GM12878 (cell line): Measurements from ENCODE around the gene HS3ST5. TPM values are rescaled to one million over a fixed set of nuclear protein-coding genes. Genes with fewer than 3 reads are reported as not detected.

Experiments used
- ATAC-seq: fragments of 200-7000 bp; cut with Tn5 transposase; 3 replicates; pipeline ENCODE4 v1.9.1; 2020; ENCODE audit warnings: mild to moderate bottlenecking, moderate library complexity
- BruUV-seq: library from RNA; stranded (reverse); fragments of 400-500 nt; replicated peaks from 2 replicates; lab custom pipeline; 2021; lab: Mats Ljungman, UMichigan
- CTCF ChIA-PET: fragments of 300-600 bp; sonication (Branson Sonifier 250); formaldehyde crosslinking; extraction: SDS; loops from one replicate; lab custom pipeline; 2021; ENCODE audit warnings: inconsistent platforms; lab: Yijun Ruan, JAX
- POLR2A ChIA-PET: fragments of 350-600 bp; formaldehyde crosslinking; extraction: SDS; loops from one replicate; lab custom pipeline; 2021; ENCODE audit warnings: inconsistent platforms; lab: Charles Lee
- RAD21 ChIA-PET: fragments of 300-600 bp; sonication (Branson Sonifier 250); formaldehyde crosslinking; loops from one replicate; lab custom pipeline; 2023; ENCODE audit warnings: antibody characterized with exemption; ENCODE audit not compliant: unreplicated experiment; lab: Charles Lee
- SMC1A ChIA-PET: fragments of 300-600 bp; sonication (Branson Sonifier 250); formaldehyde crosslinking; loops from one replicate; lab custom pipeline; 2023; ENCODE audit not compliant: unreplicated experiment, uncharacterized antibody; lab: Charles Lee
- DNase-seq: peaks from one replicate; pipeline ENCODE4 v3.0.0-alpha.2; 2011; ENCODE audit warnings: low read depth, low spot score
- FAIRE-seq: peaks from 3 replicates; lab custom pipeline; 2011; peaks lifted over from hg19 to GRCh38; lab: Jason Lieb, UNC
- H2AFZ ChIP-seq: 2 replicates; pipeline ENCODE4 v1.6.0; 2011; ENCODE audit warnings: low read depth, low read length, control low read depth; ENCODE audit not compliant: control insufficient read depth
- H3K27ac ChIP-seq: 2 replicates; pipeline ENCODE4 v1.5.1; 2011; ENCODE audit warnings: control low read depth; ENCODE audit not compliant: control insufficient read depth, insufficient read depth
- H3K27me3 ChIP-seq, 2 experiments: replicated peaks in 1 of 2; 2 replicates each; pipeline versions ENCODE4 v1.6.0 to v1.6.1; 2011; ENCODE audit warnings: low read length in 1 of 2; ENCODE audit not compliant: control insufficient read depth in 2 of 2, insufficient read depth in 2 of 2
- H3K36me3 ChIP-seq, 2 experiments: 2 replicates each; pipeline ENCODE4 v1.5.1; 2011; ENCODE audit warnings: low read length in 1 of 2; ENCODE audit not compliant: control insufficient read depth in 2 of 2, insufficient read depth in 2 of 2
- H3K4me1 ChIP-seq: 2 replicates; pipeline ENCODE4 v1.6.1; 2011; ENCODE audit warnings: mild to moderate bottlenecking, low read length, moderate library complexity, mixed read lengths; ENCODE audit not compliant: control insufficient read depth, insufficient read depth
- H3K4me2 ChIP-seq: 2 replicates; pipeline ENCODE4 v1.6.0; 2011; ENCODE audit warnings: control low read depth; ENCODE audit not compliant: control insufficient read depth, insufficient read depth
- H3K4me3 ChIP-seq: fragments of 200-600 bp; sonication (generic); 2 replicates; pipeline ENCODE4 v1.5.1; 2016
- H3K79me2 ChIP-seq: 2 replicates; pipeline ENCODE4 v1.6.0; 2011; ENCODE audit warnings: low read length; ENCODE audit not compliant: control insufficient read depth, insufficient read depth
- H3K9ac ChIP-seq: 2 replicates; pipeline ENCODE4 v1.8.0; 2011; ENCODE audit warnings: low read length, control low read depth, mixed read lengths; ENCODE audit not compliant: control insufficient read depth, insufficient read depth
- H3K9me3 ChIP-seq: replicated peaks from 3 replicates; pipeline ENCODE4 v1.5.1; 2011; ENCODE audit warnings: mild to moderate bottlenecking, low read length; ENCODE audit not compliant: control insufficient read depth, insufficient read depth
- H4K20me1 ChIP-seq: 2 replicates; pipeline ENCODE4 v1.6.0; 2011; ENCODE audit not compliant: control insufficient read depth, insufficient read depth
- ASH2L ChIP-seq: fragments of 300-600, 200-600 bp; sonication (generic); IDR thresholded peaks from 2 replicates; pipeline ENCODE4 v1.6.1; 2017; ENCODE audit warnings: low read depth, mild to moderate bottlenecking, borderline replicate concordance
- DPF2 ChIP-seq: fragments of 450-650 bp; IDR thresholded peaks from 2 replicates; pipeline ENCODE4 v1.6.1; 2017; ENCODE audit warnings: mild to moderate bottlenecking
- POLR2A ChIP-seq: IDR thresholded peaks from 2 replicates; pipeline ENCODE4 v1.6.1; 2011; ENCODE audit warnings: low read depth, mild to moderate bottlenecking, low read length
- POU2F2 ChIP-seq: IDR thresholded peaks from 3 replicates; pipeline ENCODE4 v1.6.1; 2011; ENCODE audit warnings: low read depth, mild to moderate bottlenecking, low read length, borderline replicate concordance
- WGBS: methylation state at CpG from one replicate; pipeline ENCODE4 v1.1.6; 2016; ENCODE audit warnings: low lambda C conversion rate; ENCODE audit not compliant: insufficient replicate concordance, insufficient coverage; ENCODE audit errors: missing lambda C conversion rate; 5-methylcytosine and 5-hydroxymethylcytosine counted together
- in situ Hi-C: fragments of 300-500 bp; cut with MboI; formaldehyde crosslinking; loops from 9 replicates; pipeline ENCODE4 v1.14.3; 2018; ENCODE audit warnings: mixed read lengths
- intact Hi-C: fragments of 100-400 bp; cut with micrococcal nuclease; formaldehyde crosslinking; loops from one replicate; pipeline ENCODE4 v1.14.2; 2022; ENCODE audit not compliant: unreplicated experiment
- polyA plus RNA-seq, 11 experiments: library from polyadenylated mRNA; depleted of rRNA in 4 of 11; unstranded in 6 of 11; stranded (reverse) in 5 of 11; fragments of >200 nt; fragmentation: Nextera tagmentation in 4 of 11; fragmentation: Illumina TruSeq in 1 of 11; extraction: Ambion mirVana in 4 of 11; extraction: Trizol in 1 of 11; gene quantifications; 1 replicate in 1 of 11; 2 replicates in 10 of 11; pipeline versions ENCODE4 v1.2.1 to v1.2.3, GENCODE V29; 2011 to 2016; ENCODE audit warnings: inconsistent platforms in 2 of 11, missing spikeins in 2 of 11, low read depth in 1 of 11
- total RNA-seq, 4 experiments: library from RNA; depleted of rRNA in 3 of 4; stranded (reverse); fragments of >200 nt in 3 of 4; fragmentation: Illumina TruSeq in 1 of 4; extraction: Trizol in 1 of 4; gene quantifications; 2 replicates each; pipeline versions ENCODE4 v1.2.1 to v1.2.3, GENCODE V29; 2013 to 2021
- TF ChIP-seq, protein P1 (sequence below): fragments of 450-650 bp; formaldehyde crosslinking; IDR thresholded peaks from 2 replicates; pipeline ENCODE4 v1.5.0; 2022; ENCODE audit warnings: mild to moderate bottlenecking, missing genetic modification characterization

HS3ST5 gene
- total and polyA plus RNA-seq, 10 of the 15 experiments (the other 5 are each of a cell fraction or from before 2014, with no cell fraction given) = 0.04 TPM; not detected in 9

DNA sequence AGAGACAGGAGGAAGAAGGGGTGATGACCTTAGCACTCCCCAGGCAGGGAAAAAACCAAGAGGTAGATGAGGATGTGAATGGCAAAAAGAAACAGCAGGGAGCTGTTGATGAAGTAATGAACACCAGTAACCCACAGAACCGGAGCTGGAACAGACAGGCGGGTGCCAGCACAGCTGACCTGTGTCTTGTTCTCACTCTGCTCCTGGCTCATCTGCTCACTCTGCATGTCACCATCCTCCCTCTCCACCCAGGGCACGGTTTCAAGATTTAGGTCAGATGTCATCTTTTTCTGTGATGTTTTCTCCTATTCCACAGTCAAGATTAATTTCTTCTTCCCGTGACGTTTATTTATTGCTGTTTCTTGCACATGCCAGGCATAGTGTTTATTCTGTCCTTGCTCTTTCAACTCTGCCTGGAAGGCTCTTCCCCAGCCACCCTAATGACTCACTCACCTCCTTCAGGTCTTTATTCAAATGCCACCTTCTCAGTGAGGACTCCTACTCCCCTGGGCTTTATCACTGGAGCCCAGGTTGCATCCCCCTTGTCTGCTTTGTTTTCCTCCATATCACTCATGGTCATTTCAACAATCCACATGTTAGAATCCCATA lies 207.4 kb downstream of the HS3ST5 start:
- CTCF ChIA-PET = no interaction called here
- Histone ChIP-seq H3K79me2 (no peaks in the 10 kb centered on the region), H3K4me1 (no peaks in the 10 kb centered on the region), H3K9ac (no peak overlapping the region), H4K20me1 (no peaks in the 10 kb centered on the region), H3K4me3 (no peak overlapping the region), H3K9me3 (no peaks in the 10 kb centered on the region), H3K36me3 (no peaks in the 10 kb centered on the region), H3K4me2 (no peak overlapping the region), H3K27me3 (no peaks in the 10 kb centered on the region), H3K27ac (no peak overlapping the region), H2AFZ (no peak overlapping the region)
- TF ChIP-seq POU2F2 (no peak), DPF2 (no peak), POLR2A (no peak), ASH2L (no peak)
- TF ChIP-seq, protein P1, sequence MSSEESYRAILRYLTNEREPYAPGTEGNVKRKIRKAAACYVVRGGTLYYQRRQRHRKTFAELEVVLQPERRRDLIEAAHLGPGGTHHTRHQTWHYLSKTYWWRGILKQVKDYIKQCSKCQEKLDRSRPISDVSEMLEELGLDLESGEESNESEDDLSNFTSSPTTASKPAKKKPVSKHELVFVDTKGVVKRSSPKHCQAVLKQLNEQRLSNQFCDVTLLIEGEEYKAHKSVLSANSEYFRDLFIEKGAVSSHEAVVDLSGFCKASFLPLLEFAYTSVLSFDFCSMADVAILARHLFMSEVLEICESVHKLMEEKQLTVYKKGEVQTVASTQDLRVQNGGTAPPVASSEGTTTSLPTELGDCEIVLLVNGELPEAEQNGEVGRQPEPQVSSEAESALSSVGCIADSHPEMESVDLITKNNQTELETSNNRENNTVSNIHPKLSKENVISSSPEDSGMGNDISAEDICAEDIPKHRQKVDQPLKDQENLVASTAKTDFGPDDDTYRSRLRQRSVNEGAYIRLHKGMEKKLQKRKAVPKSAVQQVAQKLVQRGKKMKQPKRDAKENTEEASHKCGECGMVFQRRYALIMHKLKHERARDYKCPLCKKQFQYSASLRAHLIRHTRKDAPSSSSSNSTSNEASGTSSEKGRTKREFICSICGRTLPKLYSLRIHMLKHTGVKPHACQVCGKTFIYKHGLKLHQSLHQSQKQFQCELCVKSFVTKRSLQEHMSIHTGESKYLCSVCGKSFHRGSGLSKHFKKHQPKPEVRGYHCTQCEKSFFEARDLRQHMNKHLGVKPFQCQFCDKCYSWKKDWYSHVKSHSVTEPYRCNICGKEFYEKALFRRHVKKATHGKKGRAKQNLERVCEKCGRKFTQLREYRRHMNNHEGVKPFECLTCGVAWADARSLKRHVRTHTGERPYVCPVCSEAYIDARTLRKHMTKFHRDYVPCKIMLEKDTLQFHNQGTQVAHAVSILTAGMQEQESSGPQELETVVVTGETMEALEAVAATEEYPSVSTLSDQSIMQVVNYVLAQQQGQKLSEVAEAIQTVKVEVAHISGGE (CRISPR knock-in tag) = no peak
- intact Hi-C loops (no loop called here), in situ Hi-C loops (no loop called here)
- no TSS peak for BruUV-seq
- FAIRE-seq (no peak), ATAC-seq (no peak), DNase-seq (no peak)
- SMC1A ChIA-PET = interaction anchor here (1.2 kb wide), 1 partner anchor 9 kb away, joined by 3 read pairs; no protein-coding TSS in a partner anchor
- WGBS = 24% methylated on average over 5 of the region's 5 CpGs
- RAD21 ChIA-PET = no interaction called here
- POLR2A ChIA-PET = no interaction called here
